BE2C (cell line): ENCODE data around the gene ELOVL6.
"Not testable (repeated sequence)": the region's sequence is repeated elsewhere in the genome, so short reads cannot be mapped to it uniquely, and the experiment has no call there.

Experiments
- DNase-seq: peaks from one replicate; pipeline ENCODE4 v3.0.0-alpha.2; 2020
- H3K27me3 ChIP-seq: fragments of 250-450 bp; sonication (Bioruptor Pico); 2 replicates; pipeline ENCODE4 v1.5.1; 2020; ENCODE audit warnings: mild to moderate bottlenecking
- H3K36me3 ChIP-seq: fragments of 250-450 bp; sonication (Bioruptor Pico); 2 replicates; pipeline ENCODE4 v1.5.1; 2020; ENCODE audit warnings: mild to moderate bottlenecking
- H3K4me1 ChIP-seq: fragments of 250-450 bp; sonication (Bioruptor Pico); 2 replicates; pipeline ENCODE4 v1.5.1; 2020
- H3K4me3 ChIP-seq: 2 replicates; pipeline ENCODE4 v1.5.1; 2011; ENCODE audit warnings: low read depth, low read length
- H3K9me3 ChIP-seq: fragments of 250-450 bp; sonication (Bioruptor Pico); 2 replicates; pipeline ENCODE4 v1.5.1; 2020
- CTCF ChIP-seq: IDR thresholded peaks from 2 replicates; pipeline ENCODE4 v1.5.1; 2012; ENCODE audit warnings: mild to moderate bottlenecking, low read depth, low read length

ELOVL6 gene

DNA sequence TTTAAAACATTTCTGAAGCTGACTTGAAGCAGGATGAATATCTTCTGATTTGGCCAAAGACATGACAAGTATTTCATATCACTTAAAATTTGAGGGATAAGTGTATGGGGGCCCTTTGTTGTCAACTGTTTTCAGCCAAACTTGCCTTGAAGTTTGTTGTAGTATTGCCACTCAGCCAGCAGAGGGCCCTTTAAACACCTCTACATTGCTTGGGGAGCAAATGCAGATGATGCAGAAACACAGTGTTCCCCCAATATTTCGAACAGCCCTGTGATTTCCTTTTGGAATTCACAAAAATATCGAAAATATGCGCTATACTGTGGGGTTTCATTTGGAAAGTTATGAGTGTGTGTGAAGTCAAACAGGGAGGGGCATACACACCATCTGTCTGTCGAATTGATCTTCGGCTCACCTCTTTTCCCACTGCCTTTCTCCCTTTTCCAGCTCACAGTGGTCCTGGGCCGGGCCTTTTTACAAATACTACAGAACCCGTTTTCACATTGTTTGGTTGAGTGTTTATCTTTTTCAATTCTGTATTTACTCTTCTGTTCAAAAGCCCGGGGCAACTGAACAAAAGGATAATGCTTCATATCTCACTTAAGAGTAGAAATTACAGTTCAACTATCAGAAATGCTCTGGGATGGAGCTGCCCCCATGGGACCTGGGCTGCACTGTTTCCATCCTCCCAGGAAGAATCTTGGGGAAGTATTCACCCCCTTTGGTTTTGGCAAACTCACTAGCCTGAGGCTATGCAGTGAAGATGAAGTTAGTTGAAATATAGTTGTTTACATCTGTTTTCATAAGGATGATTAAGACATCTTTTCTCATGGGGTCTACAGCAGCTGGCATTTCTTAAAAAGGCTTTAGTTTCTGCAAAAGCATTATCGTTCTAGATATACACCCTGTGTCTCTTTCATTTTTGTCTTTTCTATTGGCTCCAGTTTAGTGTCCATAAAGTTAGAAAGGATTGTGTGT is 148.2 kb downstream of the ELOVL6 start:
- Histone ChIP-seq H3K27me3 (no peaks in the 10 kb centered on the region), H3K36me3 (peaks cover 7% of the 10 kb centered on the region), H3K4me1 (peaks cover 9% of the 10 kb centered on the region), H3K9me3 (no peaks in the 10 kb centered on the region), H3K4me3 (no peak overlapping the region)
- TF ChIP-seq CTCF: peak; percentile 88
- peak; percentile 38 for DNase-seq

GRCh38 chr4:110046588-110047049 is 151.8 kb downstream of the ELOVL6 start:
- Histone ChIP-seq H3K4me1 (peaks cover 9% of the 10 kb centered on the region), H3K9me3 (no peaks in the 10 kb centered on the region), H3K4me3 (no peak overlapping the region), H3K36me3 (peaks cover 7% of the 10 kb centered on the region), H3K27me3 (no peaks in the 10 kb centered on the region)
- DNase-seq: no peak
- no peak for TF ChIP-seq CTCF

DNA sequence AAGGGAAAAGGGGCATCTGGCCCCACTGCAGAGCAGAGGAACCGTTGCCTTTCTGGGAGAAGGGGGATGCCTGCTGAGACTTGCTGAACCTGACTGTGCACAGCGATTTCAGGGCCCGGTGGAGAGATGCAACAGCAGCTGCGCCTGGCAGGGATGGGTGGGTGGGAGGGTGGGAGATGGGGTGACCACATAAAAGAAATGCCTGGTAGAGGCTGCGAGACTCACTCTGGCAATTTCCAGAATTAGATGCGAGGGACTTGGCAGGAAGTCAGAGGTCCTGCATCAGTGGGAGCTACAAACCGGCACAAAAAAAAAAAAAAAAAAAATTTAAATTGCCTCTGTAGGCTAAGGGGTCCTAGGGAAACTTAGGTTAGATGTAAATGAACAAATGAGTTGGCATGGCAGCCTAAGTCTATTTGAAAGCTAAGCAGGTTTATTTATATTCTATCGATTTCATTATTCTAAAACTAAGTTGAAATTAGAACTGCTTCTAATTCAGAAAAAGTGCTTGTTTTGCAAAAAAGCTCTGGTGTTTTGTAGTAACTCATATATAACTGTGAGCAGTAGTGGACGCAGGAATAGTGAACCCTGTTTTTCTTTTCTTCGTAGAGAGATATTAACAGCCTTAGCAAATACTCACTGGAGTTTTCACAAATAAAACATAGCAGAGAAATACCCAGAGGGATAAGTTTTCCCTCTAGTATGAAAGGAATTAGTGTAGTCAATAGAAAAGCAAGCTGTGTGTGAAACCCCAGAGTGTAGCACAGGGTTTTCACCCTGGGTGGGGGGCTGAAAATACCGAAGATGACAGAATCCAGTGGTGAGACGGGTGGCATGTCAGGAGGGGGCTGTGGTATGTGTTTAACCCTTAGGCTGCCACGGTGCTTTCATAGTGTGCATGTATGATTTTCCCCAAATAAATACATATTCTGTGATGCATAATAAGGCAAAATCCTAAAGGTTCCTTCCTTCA is 155.6 kb downstream of the ELOVL6 start:
- Histone ChIP-seq H3K9me3 (no peaks in the 10 kb centered on the region), H3K36me3 (no peaks in the 10 kb centered on the region), H3K4me1 (no peaks in the 10 kb centered on the region), H3K4me3 (no peak overlapping the region), H3K27me3 (no peaks in the 10 kb centered on the region)
- no peak for DNase-seq
- TF ChIP-seq CTCF: no peak

DNA sequence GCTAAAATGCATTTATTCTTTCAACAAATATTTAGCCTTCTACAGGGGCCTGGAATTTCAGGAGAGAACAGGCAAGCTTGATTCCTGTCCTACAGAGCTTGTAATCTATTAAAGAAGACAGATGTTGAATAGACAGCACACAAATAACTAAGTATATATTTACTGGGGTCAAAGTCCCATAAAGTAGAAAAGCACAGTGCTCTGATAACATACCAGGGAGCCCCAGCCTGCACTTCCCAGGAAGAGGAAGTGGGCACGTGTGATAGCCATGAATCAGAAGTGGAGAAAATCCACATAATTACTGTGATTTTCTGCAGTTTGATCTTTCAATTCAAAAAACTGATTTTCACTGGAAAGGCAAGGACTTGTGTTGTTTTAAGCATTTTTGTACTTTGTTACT is 156.7 kb downstream of the ELOVL6 start:
- Histone ChIP-seq H3K4me1 (no peaks in the 10 kb centered on the region), H3K9me3 (no peaks in the 10 kb centered on the region), H3K36me3 (no peaks in the 10 kb centered on the region), H3K27me3 (no peaks in the 10 kb centered on the region), H3K4me3 (no peak overlapping the region)
- no peak for TF ChIP-seq CTCF
- DNase-seq: no peak

GRCh38 chr4:110039164-110039563 is 159.3 kb downstream of the ELOVL6 start:
- not testable (repeated sequence) for H3K4me3 ChIP-seq, H3K27me3 ChIP-seq, DNase-seq, H3K36me3 ChIP-seq, H3K9me3 ChIP-seq, H3K4me1 ChIP-seq

DNA sequence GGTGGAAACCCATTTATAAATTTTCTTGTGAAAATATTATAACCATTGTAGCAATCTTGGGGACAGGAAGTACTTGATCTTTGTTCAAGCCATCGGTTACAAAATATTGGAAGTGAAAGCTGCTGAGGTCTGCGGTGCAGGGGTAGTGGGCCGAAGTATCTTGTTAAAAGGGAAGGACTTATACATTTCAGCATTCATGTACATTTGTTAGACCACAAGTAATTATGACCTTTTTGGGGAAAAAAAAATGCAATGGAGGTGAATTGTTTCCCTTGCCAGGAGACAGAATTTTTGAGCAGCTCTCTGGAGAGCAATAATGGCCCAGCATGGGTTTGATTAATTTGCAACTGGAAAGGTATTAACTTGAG is 164.4 kb downstream of the ELOVL6 start:
- Histone ChIP-seq H3K4me1 (no peaks in the 10 kb centered on the region), H3K27me3 (no peaks in the 10 kb centered on the region), H3K9me3 (no peaks in the 10 kb centered on the region), H3K36me3 (no peaks in the 10 kb centered on the region), H3K4me3 (no peak overlapping the region)
- no peak for TF ChIP-seq CTCF
- no peak for DNase-seq
